Esophagus mucosa (tissue), 1 donor: ENCODE data around the gene TMOD4. TPM values are rescaled to one million over a fixed set of nuclear protein-coding genes. Genes with fewer than 3 reads are reported as not detected.

ENCODE experiments used
- ATAC-seq: fragments of 200-7000 bp; cut with Tn5 transposase; one replicate; pipeline ENCODE4 v1.9.1; 2020
- total RNA-seq: library from RNA; stranded (reverse); gene quantifications from one replicate; pipeline ENCODE4 v1.2.4, GENCODE V29; 2023
- donor health status: DM: yes; HTN: yes; CAD: no.

The TMOD4 gene
- total RNA-seq, 1 donor from 2014 or later, result not detected

- ATAC-seq, result no peak
Measured at GRCh38 chr1:151142411-151143056, 33.2 kb downstream of the TMOD4 start.

DNA sequence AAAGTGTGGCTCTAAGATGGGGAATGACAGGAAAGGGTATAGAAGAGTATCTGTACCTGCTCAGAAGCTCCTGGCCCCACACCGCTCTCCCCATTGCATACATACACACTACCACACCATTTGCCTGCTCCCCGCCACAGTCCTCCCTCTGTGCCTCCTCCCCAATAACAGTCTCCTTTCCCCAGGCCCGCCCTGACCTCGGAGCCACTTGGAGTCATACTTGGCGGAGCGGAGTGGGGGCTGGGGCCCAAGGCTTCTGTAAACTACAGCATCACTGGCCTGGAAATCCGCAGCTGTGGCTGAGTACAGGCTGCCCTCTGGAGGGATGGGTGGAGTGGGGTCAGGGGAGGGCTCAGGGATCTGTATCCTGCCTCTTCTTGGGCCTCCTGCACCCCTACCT is 38.0 kb downstream of the TMOD4 start:
- no peak for ATAC-seq

- ATAC-seq, result no peak
Measured at GRCh38 chr1:151135433-151136385, 40.1 kb downstream of the TMOD4 start.

GRCh38 chr1:151134991-151135390 is 40.8 kb downstream of the TMOD4 start:
- ATAC-seq, result no peak

DNA sequence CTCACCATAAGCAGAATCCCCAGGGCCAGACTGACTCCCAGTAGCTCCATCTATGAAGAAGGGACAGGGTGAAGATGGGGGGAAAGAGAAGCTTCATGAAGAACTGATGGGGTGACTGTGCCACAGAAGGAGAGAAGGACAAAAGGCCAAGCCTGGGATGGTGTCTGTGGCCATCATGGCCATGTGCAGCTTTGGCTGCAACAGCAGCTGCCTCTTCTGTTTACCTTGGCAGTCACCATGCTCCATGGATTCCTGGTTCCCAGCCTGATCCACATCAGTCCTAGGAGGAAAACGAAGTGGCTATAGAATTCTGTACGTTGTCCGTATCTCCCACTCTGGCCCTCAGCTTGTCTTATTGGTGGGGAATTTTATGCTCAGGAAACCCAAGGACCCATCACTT is 41.4 kb downstream of the TMOD4 start:
- ATAC-seq, result no peak

GRCh38 chr1:151133018-151133806 is 42.6 kb downstream of the TMOD4 start:
- no peak for ATAC-seq

DNA sequence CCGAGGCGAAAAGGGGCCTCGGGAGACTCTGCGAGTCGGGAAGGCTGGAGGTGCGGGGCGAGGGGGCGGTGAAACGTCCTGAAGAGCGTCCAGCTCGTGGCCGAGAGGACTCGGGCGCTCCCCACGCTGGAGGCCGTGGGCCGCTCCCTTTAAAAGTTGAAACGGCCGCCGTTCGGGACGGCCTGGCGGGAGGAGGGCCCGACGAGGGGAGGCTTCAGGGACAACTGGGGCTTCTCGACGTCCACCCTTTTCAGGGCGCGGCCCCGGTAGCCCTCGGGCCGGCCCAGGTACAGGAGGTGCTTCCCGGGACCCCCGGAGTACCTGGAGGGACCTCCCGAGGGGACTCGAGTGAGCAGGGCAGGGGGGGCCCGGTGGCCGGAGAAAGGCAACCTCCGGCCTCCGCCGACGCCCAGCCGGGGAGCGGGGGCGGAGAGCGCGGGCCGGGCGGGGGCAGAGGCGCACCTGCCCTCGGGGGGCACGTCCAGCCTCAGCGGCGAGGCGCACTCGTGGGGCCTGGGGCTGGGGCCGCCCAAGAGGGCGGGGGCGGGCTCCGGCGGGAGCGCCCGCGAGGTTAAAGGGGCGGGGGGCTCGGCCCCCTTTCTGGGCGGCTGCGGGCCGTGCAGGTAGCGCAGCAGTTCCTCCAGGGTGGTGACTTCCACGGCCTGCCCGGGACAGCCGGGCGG is 43.3 kb downstream of the TMOD4 start:
- peak; percentile 3 for ATAC-seq

DNA sequence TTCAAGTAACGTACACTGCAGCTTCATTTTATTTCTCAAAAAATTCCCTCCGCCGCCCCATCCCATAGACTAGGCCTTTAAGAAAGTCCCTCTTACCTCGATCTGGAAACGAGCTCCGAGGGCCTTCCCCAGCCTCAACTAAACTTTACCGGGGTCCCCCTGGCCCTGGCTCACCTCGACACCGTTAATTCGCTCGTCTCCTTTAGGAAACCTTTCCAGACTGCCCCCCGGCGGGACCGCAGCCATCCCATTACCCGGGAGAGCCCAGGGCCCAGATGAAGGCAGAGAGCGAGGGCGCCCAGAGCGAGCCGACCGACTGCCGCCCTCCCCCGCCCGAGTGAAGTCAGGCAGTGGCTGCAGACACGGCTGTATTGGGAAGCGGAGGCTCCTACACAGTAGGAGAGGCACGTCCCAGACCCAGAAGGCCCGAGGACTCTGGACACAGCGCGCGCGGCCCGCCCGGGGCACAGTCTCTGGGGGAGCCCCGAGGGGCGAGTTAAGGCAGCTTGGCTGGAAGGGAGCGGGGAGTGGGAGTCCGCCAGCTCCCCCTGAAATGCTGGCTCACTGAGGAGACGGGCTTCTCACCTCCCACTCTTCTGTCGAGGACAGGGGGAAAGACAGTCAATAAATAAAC is 44.0 kb downstream of the TMOD4 start:
- peak; percentile 54 for ATAC-seq

DNA sequence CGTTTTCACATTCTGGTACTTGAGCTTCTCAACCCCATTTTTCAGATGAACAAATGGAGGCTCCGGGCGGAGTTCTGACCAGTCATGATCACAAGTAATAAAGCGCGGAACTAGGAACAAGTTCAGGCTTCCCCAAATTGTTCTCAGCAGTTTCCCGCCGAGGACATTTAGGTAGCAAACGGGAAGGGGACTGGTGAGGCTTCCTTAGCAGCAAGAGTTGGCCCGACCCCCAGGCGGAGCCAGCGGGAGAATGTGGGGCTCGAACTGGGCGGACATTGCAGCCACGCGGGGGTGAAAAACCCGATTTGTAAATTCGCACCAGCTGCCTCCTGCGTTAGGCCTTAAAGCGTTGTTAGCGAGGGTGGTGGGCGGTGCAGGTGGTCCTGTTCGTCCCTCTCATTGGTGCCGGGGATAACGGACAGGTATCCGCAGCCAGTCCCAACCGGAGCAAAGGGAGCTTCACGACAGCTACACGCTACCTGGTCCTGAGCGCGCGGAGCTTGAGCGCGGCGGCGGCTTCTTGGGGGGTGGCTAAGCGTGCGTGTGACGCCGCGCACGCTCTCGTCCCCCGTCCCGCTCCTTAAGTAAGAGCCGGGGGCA is 44.7 kb downstream of the TMOD4 start:
- peak; percentile 95 for ATAC-seq

DNA sequence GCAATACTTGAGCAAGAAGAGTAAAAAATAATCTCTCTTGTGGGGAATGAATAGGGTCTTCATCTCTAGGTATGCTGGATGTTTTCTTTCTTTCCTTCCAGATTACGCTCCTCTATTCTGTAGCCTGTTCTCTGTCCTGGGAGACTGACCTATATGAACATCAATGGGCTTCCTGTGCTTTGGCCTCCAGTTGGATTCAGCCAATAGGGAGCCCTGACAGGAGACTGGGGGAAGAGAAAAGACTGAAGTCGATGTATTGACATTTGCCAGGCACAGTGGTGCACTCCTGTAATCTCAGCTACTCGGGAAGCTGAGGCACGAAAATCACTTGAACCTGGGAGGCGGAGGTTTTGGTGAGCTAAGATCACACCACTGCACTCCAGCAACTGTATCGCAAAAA is 47.0 kb downstream of the TMOD4 start:
- no peak for ATAC-seq

- no peak for ATAC-seq
Measured at GRCh38 chr1:151124763-151125403, 50.9 kb downstream of the TMOD4 start.

Other genes with a start within 250 kb of the TMOD4 start
- 24.3 TPM for gene SETDB1, start 249.6 kb downstream of the TMOD4 start, total RNA-seq
- 49.8 TPM for gene CERS2, start 201.1 kb downstream of the TMOD4 start, total RNA-seq
- gene ANXA9, start 193.7 kb downstream of the TMOD4 start, total RNA-seq, result 0.40 TPM
- gene MINDY1, start 169.1 kb downstream of the TMOD4 start, total RNA-seq, result 33.4 TPM
- 14.3 TPM for gene PRUNE1, start 167.5 kb downstream of the TMOD4 start, total RNA-seq
- gene BNIPL, start 139.4 kb downstream of the TMOD4 start, total RNA-seq, result 55.8 TPM
- gene C1orf56, start 128.2 kb downstream of the TMOD4 start, total RNA-seq, result 1.3 TPM
- gene CDC42SE1, start 116.4 kb downstream of the TMOD4 start, total RNA-seq, result 118 TPM
- 0.80 TPM for gene MLLT11, start 115.6 kb downstream of the TMOD4 start, total RNA-seq
- gene GABPB2, start 105.2 kb downstream of the TMOD4 start, total RNA-seq, result 10.6 TPM
- gene SEMA6C, start 29.4 kb downstream of the TMOD4 start, total RNA-seq, result 0.88 TPM
- not detected for gene TNFAIP8L2, start 19.3 kb downstream of the TMOD4 start, total RNA-seq
- 5.0 TPM for gene LYSMD1, start 10.1 kb downstream of the TMOD4 start, total RNA-seq
- 30.6 TPM for gene SCNM1, start 9.8 kb downstream of the TMOD4 start, total RNA-seq
- gene VPS72, start 14.2 kb upstream of the TMOD4 start, total RNA-seq, result 28.2 TPM
- gene PIP5K1A, start 22.6 kb upstream of the TMOD4 start, total RNA-seq, result 28.2 TPM
- 126 TPM for gene PSMD4, start 78.8 kb upstream of the TMOD4 start, total RNA-seq
- gene ZNF687, start 106.3 kb upstream of the TMOD4 start, total RNA-seq, result 12.6 TPM
- gene PI4KB, start 151.4 kb upstream of the TMOD4 start, total RNA-seq, result 34.7 TPM
- gene RFX5, start 171.3 kb upstream of the TMOD4 start, total RNA-seq, result 21.9 TPM
- gene SELENBP1, start 196.7 kb upstream of the TMOD4 start, total RNA-seq, result 14.0 TPM
- gene PSMB4, start 223.6 kb upstream of the TMOD4 start, total RNA-seq, result 178 TPM